H9 (cell line): ENCODE results near the gene INPP5F. TPM values are rescaled to one million over a fixed set of nuclear protein-coding genes. Genes with fewer than 3 reads are reported as not detected.

Experiments
- DNase-seq: peaks from one replicate; pipeline ENCODE4 v3.0.0-alpha.2; 2017
- H2AFZ ChIP-seq: one replicate; pipeline ENCODE4 v1.6.1; 2013; ENCODE audit warnings: mild to moderate bottlenecking, low read length, control low read depth, moderate library complexity
- H2AK5ac ChIP-seq: 2 replicates; pipeline ENCODE4 v1.6.1; 2013; ENCODE audit warnings: low read length, control low read depth, mixed read lengths; ENCODE audit not compliant: insufficient read length
- H2BK120ac ChIP-seq: one replicate; pipeline ENCODE4 v1.6.1; 2013; ENCODE audit warnings: low read depth, mild to moderate bottlenecking, low read length, control low read depth, inconsistent platforms; ENCODE audit not compliant: poor library complexity, severe bottlenecking
- H2BK12ac ChIP-seq: 2 replicates; pipeline ENCODE4 v1.6.1; 2013; ENCODE audit warnings: low read length, control low read depth, mixed read lengths, low read depth; ENCODE audit not compliant: insufficient read length
- H2BK15ac ChIP-seq: 2 replicates; pipeline ENCODE4 v1.6.1; 2013; ENCODE audit warnings: low read depth, low read length, control low read depth
- H2BK20ac ChIP-seq: one replicate; pipeline ENCODE4 v1.6.1; 2013; ENCODE audit warnings: low read depth, mild to moderate bottlenecking, low read length, control low read depth, inconsistent platforms; ENCODE audit not compliant: poor library complexity, severe bottlenecking
- H2BK5ac ChIP-seq: 2 replicates; pipeline ENCODE4 v1.6.1; 2013; ENCODE audit warnings: low read length, control low read depth, mixed read lengths; ENCODE audit not compliant: insufficient read length
- H3K14ac ChIP-seq: 2 replicates; pipeline ENCODE4 v1.6.1; 2013; ENCODE audit warnings: low read length, control low read depth; ENCODE audit not compliant: insufficient read depth
- H3K18ac ChIP-seq: 2 replicates; pipeline ENCODE4 v1.6.1; 2013; ENCODE audit warnings: low read depth, mild to moderate bottlenecking, mixed read lengths, low read length, control low read depth; ENCODE audit not compliant: insufficient read length
- H3K23ac ChIP-seq: 2 replicates; pipeline ENCODE4 v1.6.1; 2013; ENCODE audit warnings: low read length, control low read depth, mixed read lengths, low read depth; ENCODE audit not compliant: insufficient read length
- H3K23me2 ChIP-seq: 2 replicates; pipeline ENCODE4 v1.6.1; 2013; ENCODE audit warnings: low read depth, mild to moderate bottlenecking, mixed read lengths, low read length, control low read depth; ENCODE audit not compliant: insufficient read length, poor library complexity, severe bottlenecking
- H3K27ac ChIP-seq: 2 replicates; pipeline ENCODE4 v1.5.1; 2013; ENCODE audit warnings: low read length, control low read depth, mixed read lengths, low read depth; ENCODE audit not compliant: insufficient read length
- H3K27me3 ChIP-seq: 2 replicates; pipeline ENCODE4 v1.6.1; 2013; ENCODE audit warnings: low read length, control low read depth, inconsistent platforms; ENCODE audit not compliant: insufficient read depth
- H3K4ac ChIP-seq: 2 replicates; pipeline ENCODE4 v1.6.1; 2013; ENCODE audit warnings: low read depth, mild to moderate bottlenecking, control low read depth, inconsistent platforms, low read length, moderate library complexity
- H3K4me1 ChIP-seq: 2 replicates; pipeline ENCODE4 v1.6.1; 2013; ENCODE audit warnings: low read length, control low read depth, inconsistent platforms; ENCODE audit not compliant: insufficient read depth
- H3K4me2 ChIP-seq: 2 replicates; pipeline ENCODE4 v1.6.1; 2013; ENCODE audit warnings: low read length, control low read depth, mixed read lengths; ENCODE audit not compliant: insufficient read length, insufficient read depth
- H3K56ac ChIP-seq: 2 replicates; pipeline ENCODE4 v1.6.1; 2013; ENCODE audit warnings: low read depth, mild to moderate bottlenecking, mixed read lengths, low read length, control low read depth; ENCODE audit not compliant: insufficient read length
- H3K79me1 ChIP-seq: 2 replicates; pipeline ENCODE4 v1.6.1; 2013; ENCODE audit warnings: low read depth, mild to moderate bottlenecking, moderate library complexity, low read length, control low read depth, inconsistent platforms; ENCODE audit not compliant: insufficient read depth, poor library complexity, severe bottlenecking
- H3K79me2 ChIP-seq: 2 replicates; pipeline ENCODE4 v1.6.1; 2013; ENCODE audit warnings: low read length, control low read depth, inconsistent platforms; ENCODE audit not compliant: insufficient read depth
- H3K9ac ChIP-seq: 2 replicates; pipeline ENCODE4 v1.6.1; 2013; ENCODE audit warnings: low read length, control low read depth, mixed read lengths; ENCODE audit not compliant: insufficient read length; ENCODE audit errors: extremely low read depth
- H3K9me3 ChIP-seq: one replicate; pipeline ENCODE4 v1.6.1; 2013; ENCODE audit warnings: low read depth, low read length, inconsistent platforms; ENCODE audit not compliant: control insufficient read depth
- H3T11ph ChIP-seq: one replicate; pipeline ENCODE4 v1.6.1; 2013; ENCODE audit warnings: mild to moderate bottlenecking, low read length, control low read depth, inconsistent platforms
- H4K20me1 ChIP-seq: one replicate; pipeline ENCODE4 v1.6.1; 2013; ENCODE audit not compliant: control insufficient read depth, insufficient read length, insufficient read depth
- H4K5ac ChIP-seq: 2 replicates; pipeline ENCODE4 v1.6.1; 2013; ENCODE audit warnings: low read depth, mild to moderate bottlenecking, mixed read lengths, low read length, control low read depth; ENCODE audit not compliant: insufficient read length
- H4K8ac ChIP-seq: replicated peaks from 2 replicates; pipeline ENCODE4 v1.6.1; 2013; ENCODE audit warnings: low read length, control low read depth, mixed read lengths, low read depth; ENCODE audit not compliant: insufficient read length
- H4K91ac ChIP-seq: 2 replicates; pipeline ENCODE4 v1.6.1; 2013; ENCODE audit warnings: low read depth, mild to moderate bottlenecking, moderate library complexity, mixed read lengths, low read length, control low read depth; ENCODE audit not compliant: insufficient read length
- H3K27ac Mint-ChIP-seq, 3 experiments: 2 replicates in 2 of 3; 3 replicates in 1 of 3; pipeline ENCODE4 v1.8.0; 2020 to 2021; ENCODE audit warnings: mixed read lengths in 3 of 3, mild to moderate bottlenecking in 1 of 3, moderate library complexity in 1 of 3
- H3K27me3 Mint-ChIP-seq: 2 replicates; pipeline ENCODE4 v1.8.0; 2021; ENCODE audit warnings: low read depth, mild to moderate bottlenecking, moderate library complexity, mixed read lengths
- H3K36me3 Mint-ChIP-seq, 3 experiments: 2 replicates in 2 of 3; 3 replicates in 1 of 3; pipeline ENCODE4 v1.8.0; 2020 to 2021; ENCODE audit warnings: low read depth in 3 of 3, mixed read lengths in 3 of 3; ENCODE audit not compliant: insufficient read depth in 1 of 3
- H3K4me1 Mint-ChIP-seq, 2 experiments: 2 replicates each; pipeline ENCODE4 v1.8.0; 2020; ENCODE audit warnings: mixed read lengths in 2 of 2
- H3K4me3 Mint-ChIP-seq, 2 experiments: 2 replicates in 1 of 2; 3 replicates in 1 of 2; pipeline ENCODE4 v1.8.0; 2020 to 2021; ENCODE audit warnings: mild to moderate bottlenecking in 2 of 2, mixed read lengths in 2 of 2, moderate library complexity in 1 of 2
- H3K9me3 Mint-ChIP-seq, 2 experiments: 2 replicates in 1 of 2; 3 replicates in 1 of 2; pipeline ENCODE4 v1.8.0; 2020; ENCODE audit warnings: mild to moderate bottlenecking in 2 of 2, mixed read lengths in 2 of 2, moderate library complexity in 1 of 2
- WGBS: extraction: QIAGEN DNeasy Blood & Tissue Kit; methylation state at CpG from one replicate; pipeline ENCODE4 v1.1.7; 2013; ENCODE audit warnings: missing lambda C conversion rate, low lambda C conversion rate, mixed read lengths; ENCODE audit not compliant: insufficient read length; ENCODE audit errors: extremely low coverage; 5-methylcytosine and 5-hydroxymethylcytosine counted together
- total RNA-seq: library from RNA; stranded (reverse); gene quantifications from 2 replicates; pipeline ENCODE4 v1.2.1, GENCODE V29; 2021
- TF ChIP-seq, protein P1 (sequence below): fragments of 200-600 bp; sonication (generic); conservative IDR thresholded peaks from 3 replicates; pipeline ENCODE4 v1.8.0; 2021; ENCODE audit warnings: antibody characterized with exemption, mild to moderate bottlenecking

INPP5F gene
- total RNA-seq, 1 experiment from 2014 or later: 108 TPM

- TF ChIP-seq, protein P1, sequence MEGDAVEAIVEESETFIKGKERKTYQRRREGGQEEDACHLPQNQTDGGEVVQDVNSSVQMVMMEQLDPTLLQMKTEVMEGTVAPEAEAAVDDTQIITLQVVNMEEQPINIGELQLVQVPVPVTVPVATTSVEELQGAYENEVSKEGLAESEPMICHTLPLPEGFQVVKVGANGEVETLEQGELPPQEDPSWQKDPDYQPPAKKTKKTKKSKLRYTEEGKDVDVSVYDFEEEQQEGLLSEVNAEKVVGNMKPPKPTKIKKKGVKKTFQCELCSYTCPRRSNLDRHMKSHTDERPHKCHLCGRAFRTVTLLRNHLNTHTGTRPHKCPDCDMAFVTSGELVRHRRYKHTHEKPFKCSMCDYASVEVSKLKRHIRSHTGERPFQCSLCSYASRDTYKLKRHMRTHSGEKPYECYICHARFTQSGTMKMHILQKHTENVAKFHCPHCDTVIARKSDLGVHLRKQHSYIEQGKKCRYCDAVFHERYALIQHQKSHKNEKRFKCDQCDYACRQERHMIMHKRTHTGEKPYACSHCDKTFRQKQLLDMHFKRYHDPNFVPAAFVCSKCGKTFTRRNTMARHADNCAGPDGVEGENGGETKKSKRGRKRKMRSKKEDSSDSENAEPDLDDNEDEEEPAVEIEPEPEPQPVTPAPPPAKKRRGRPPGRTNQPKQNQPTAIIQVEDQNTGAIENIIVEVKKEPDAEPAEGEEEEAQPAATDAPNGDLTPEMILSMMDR: no peak
- no peaks in the 10 kb centered on the region for H4K20me1 ChIP-seq
- no peak overlapping the region for H2BK15ac ChIP-seq
- H3K4me1 ChIP-seq: no peaks in the 10 kb centered on the region; the same call in 1 of the 2 replicates
- no peak overlapping the region for H3K18ac ChIP-seq
- H3K4me2 ChIP-seq: no peak overlapping the region
- H4K91ac ChIP-seq: no peak overlapping the region
- H2BK5ac ChIP-seq: no peak overlapping the region
- H2AFZ ChIP-seq: no peak overlapping the region
- peaks cover 34 to 43% of the 10 kb centered on the region in 2 experiments for H3K4me1 Mint-ChIP-seq
- H3K4ac ChIP-seq: no peak overlapping the region
- H3K14ac ChIP-seq: no peak overlapping the region
- H3K4me3 Mint-ChIP-seq: no peak overlapping the region
- no peak overlapping the region for H4K5ac ChIP-seq
- H3K56ac ChIP-seq: no peak overlapping the region
- H3K9ac ChIP-seq: no peak overlapping the region
- no peaks in the 10 kb centered on the region for H3K36me3 Mint-ChIP-seq
- no peaks in the 10 kb centered on the region for H3K27me3 ChIP-seq
- no peaks in the 10 kb centered on the region for H3K23me2 ChIP-seq
- H2AK5ac ChIP-seq: no peak overlapping the region
- H2BK12ac ChIP-seq: no peak overlapping the region
- no peak overlapping the region for H3K23ac ChIP-seq
- no peaks in the 10 kb centered on the region for H3K9me3 Mint-ChIP-seq
- H3K79me2 ChIP-seq: no peaks in the 10 kb centered on the region; the same call in 1 of the 2 replicates
- H3K79me1 ChIP-seq: peaks cover 11% of the 10 kb centered on the region
- no peak for DNase-seq
- no peak overlapping the region; a peak in 1 of 7 replicates for H3K27ac Mint-ChIP-seq
- H2BK120ac ChIP-seq: no peak overlapping the region
- H3K9me3 ChIP-seq: no peaks in the 10 kb centered on the region
- WGBS: no CpG with 5 or more reads among the region's 1 CpG
- no peak overlapping the region for H3K27ac ChIP-seq
- H2BK20ac ChIP-seq: no peak overlapping the region
- no peak overlapping the region for H4K8ac ChIP-seq
- no peak overlapping the region for H3T11ph ChIP-seq
- no peaks in the 10 kb centered on the region for H3K27me3 Mint-ChIP-seq
Observed at GRCh38 chr10:119737823-119738222, 12.0 kb downstream of the INPP5F start.
